ENCODE measurements around the gene OR9Q1.

OR9Q1 gene

DNA sequence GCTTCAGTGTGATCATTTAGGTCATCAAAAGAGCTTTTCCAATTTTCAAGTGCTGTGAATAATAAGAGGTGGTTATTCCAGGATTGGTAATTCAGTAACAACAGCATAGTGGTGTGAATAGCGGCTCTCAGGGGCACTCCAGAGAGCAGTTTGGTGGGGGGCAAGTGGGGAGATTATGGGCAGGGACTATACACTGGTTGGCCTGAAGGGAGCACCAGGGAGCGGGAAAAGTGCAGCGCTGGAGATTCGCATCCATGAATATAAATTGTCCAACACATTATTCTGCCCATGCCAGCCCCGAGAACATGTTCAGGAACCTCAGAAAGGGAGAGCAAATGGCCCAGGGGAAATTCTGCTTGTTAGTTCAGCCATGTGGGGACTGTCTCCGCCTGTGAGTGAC lies 45.0 kb downstream of the OR9Q1 start:
- Histone ChIP-seq H3K9ac (ENCODE audit: low read length) (no peak overlapping the region), H3K27me3 (ENCODE audit: control insufficient read depth in 1 of 2, insufficient read depth in 2 of 2, low read length in 2 of 2) (no peaks in the 10 kb centered on the region), H3K9me3 (ENCODE audit: low read length) (no peaks in the 10 kb centered on the region), H3K36me3 (ENCODE audit: insufficient read depth, low read length) (no peaks in the 10 kb centered on the region), H3K27ac (ENCODE audit: low read depth, low read length) (no peak overlapping the region), H3K4me1 (ENCODE audit: insufficient read depth, low read length) (no peaks in the 10 kb centered on the region), H3K4me3 (ENCODE audit: low read depth in 1 of 2, low read length in 2 of 2) (no peak overlapping the region)

DNA sequence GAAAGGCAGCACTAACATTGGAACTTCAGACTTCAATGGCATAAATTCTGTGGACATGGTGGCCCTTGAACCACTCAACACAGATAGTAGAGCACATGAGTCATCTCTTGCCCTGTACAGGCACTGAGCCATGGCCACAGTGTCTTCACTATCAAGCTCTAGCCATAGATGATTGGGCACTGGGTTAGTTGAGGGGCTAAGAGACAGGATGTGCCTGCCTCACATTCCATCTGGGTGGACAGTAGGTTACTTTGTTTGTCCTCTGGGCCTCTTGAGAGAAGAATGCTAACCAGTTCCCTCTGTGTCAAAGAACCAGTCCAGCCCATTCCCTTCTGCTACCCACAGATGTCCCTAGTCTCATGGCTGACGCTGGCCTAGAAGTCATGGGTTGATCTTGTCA lies 46.9 kb downstream of the OR9Q1 start:
- no peak overlapping the region for H3K4me3 ChIP-seq (ENCODE audit: low read depth in 1 of 2, low read length in 2 of 2)
- no peak overlapping the region for H3K9ac ChIP-seq (ENCODE audit: low read length)
- no peaks in the 10 kb centered on the region for H3K27me3 ChIP-seq (ENCODE audit: control insufficient read depth in 1 of 2, insufficient read depth in 2 of 2, low read length in 2 of 2)
- no peaks in the 10 kb centered on the region for H3K36me3 ChIP-seq (ENCODE audit: insufficient read depth, low read length)
- no peaks in the 10 kb centered on the region for H3K4me1 ChIP-seq (ENCODE audit: insufficient read depth, low read length)
- H3K27ac ChIP-seq (ENCODE audit: low read depth, low read length): no peak overlapping the region
- H3K9me3 ChIP-seq (ENCODE audit: low read length): no peaks in the 10 kb centered on the region

DNA sequence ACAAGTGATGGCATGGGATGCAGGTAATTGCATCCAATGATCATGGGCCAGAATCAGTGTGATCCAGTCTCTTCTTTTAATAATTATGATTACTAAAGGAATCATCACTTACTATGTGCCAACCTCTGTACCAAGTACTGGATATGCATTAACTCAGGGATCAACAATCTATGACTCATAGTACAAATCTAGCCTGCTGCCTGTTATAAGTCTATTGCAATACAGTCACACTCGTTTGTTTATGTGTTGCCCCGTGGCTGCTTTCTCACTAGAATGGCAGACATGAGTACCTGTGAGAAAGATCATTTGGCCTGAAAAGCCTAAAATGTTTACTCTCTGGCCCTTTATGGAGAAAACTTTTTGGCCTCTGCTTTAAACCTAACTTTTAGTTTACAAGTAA lies 52.1 kb downstream of the OR9Q1 start:
- H3K4me1 ChIP-seq (ENCODE audit: insufficient read depth, low read length): no peaks in the 10 kb centered on the region
- no peak overlapping the region for H3K4me3 ChIP-seq (ENCODE audit: low read depth in 1 of 2, low read length in 2 of 2)
- no peaks in the 10 kb centered on the region for H3K27me3 ChIP-seq (ENCODE audit: control insufficient read depth in 1 of 2, insufficient read depth in 2 of 2, low read length in 2 of 2)

DNA sequence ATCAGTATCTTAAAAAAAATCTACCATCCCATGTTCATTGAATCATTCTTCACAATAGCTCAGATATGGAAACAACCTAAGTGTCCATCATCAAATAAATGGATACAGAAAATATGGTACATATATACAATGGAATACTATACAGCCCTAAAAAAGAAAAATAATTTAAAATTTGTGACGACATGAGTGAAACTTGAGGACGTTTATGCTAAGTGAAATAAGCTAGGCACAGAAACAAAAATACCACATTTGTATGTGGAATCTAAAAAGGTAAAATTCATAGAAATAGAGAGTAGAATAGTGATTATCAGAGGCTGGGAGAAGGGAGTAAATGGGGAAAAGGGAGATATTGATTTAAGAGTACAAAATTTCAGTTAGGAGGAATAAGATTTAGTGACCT lies 62.8 kb downstream of the OR9Q1 start:
- no peak overlapping the region for H3K9ac ChIP-seq (ENCODE audit: low read length)
- H3K27me3 ChIP-seq (ENCODE audit: control insufficient read depth in 1 of 2, insufficient read depth in 2 of 2, low read length in 2 of 2): no peaks in the 10 kb centered on the region
- no peaks in the 10 kb centered on the region for H3K4me1 ChIP-seq (ENCODE audit: insufficient read depth, low read length)
- no peak overlapping the region for H3K27ac ChIP-seq (ENCODE audit: low read depth, low read length)
- H3K4me3 ChIP-seq (ENCODE audit: low read depth in 1 of 2, low read length in 2 of 2): no peak overlapping the region
- no peaks in the 10 kb centered on the region for H3K36me3 ChIP-seq (ENCODE audit: insufficient read depth, low read length)
- no peaks in the 10 kb centered on the region for H3K9me3 ChIP-seq (ENCODE audit: low read length)

More for the DNA sequence above, 52.1 kb downstream of the OR9Q1 start:
- Histone ChIP-seq H3K27ac (ENCODE audit: low read depth, low read length) (no peak overlapping the region), H3K36me3 (ENCODE audit: insufficient read depth, low read length) (no peaks in the 10 kb centered on the region), H3K9me3 (ENCODE audit: low read length) (no peaks in the 10 kb centered on the region), H3K9ac (ENCODE audit: low read length) (no peak overlapping the region)

- no peaks in the 10 kb centered on the region for H3K36me3 ChIP-seq (ENCODE audit: insufficient read depth, low read length)
- no peaks in the 10 kb centered on the region for H3K4me1 ChIP-seq (ENCODE audit: insufficient read depth, low read length)
- no peaks in the 10 kb centered on the region for H3K27me3 ChIP-seq (ENCODE audit: control insufficient read depth in 1 of 2, insufficient read depth in 2 of 2, low read length in 2 of 2)
- H3K9ac ChIP-seq (ENCODE audit: low read length): no peak overlapping the region
- H3K4me3 ChIP-seq (ENCODE audit: low read depth in 1 of 2, low read length in 2 of 2): no peak overlapping the region
- no peaks in the 10 kb centered on the region for H3K9me3 ChIP-seq (ENCODE audit: low read length)
- no peak overlapping the region for H3K27ac ChIP-seq (ENCODE audit: low read depth, low read length)
These were observed 73.8 kb downstream of the OR9Q1 start for GRCh38 chr11:58097437-58097836.

DNA sequence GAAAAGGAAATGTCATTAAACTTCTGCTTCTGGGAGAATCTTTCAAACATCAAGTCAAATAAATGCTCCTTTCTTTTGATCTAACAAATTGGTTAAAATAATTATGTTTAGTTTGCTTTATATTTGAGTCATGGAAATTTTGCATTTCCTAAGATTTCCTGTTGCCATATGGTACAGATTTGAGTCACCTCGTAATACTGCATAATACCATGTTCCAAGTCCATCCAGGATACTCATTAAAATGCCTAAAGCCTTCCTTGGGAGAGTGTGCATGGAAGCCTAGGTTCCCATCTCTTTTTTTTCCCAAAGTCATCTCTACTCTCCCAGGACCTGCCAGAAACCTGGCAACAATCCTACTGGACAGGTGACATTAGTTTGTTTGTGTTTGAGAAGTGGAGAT lies 97.4 kb downstream of the OR9Q1 start:
- Histone ChIP-seq H3K36me3 (ENCODE audit: insufficient read depth, low read length) (no peaks in the 10 kb centered on the region), H3K4me3 (ENCODE audit: low read depth in 1 of 2, low read length in 2 of 2) (no peak overlapping the region), H3K27ac (ENCODE audit: low read depth, low read length) (no peak overlapping the region), H3K9me3 (ENCODE audit: low read length) (no peaks in the 10 kb centered on the region), H3K4me1 (ENCODE audit: insufficient read depth, low read length) (no peaks in the 10 kb centered on the region), H3K9ac (ENCODE audit: low read length) (no peak overlapping the region), H3K27me3 (ENCODE audit: control insufficient read depth in 1 of 2, insufficient read depth in 2 of 2, low read length in 2 of 2) (no peaks in the 10 kb centered on the region)

GRCh38 chr11:58125469-58125868 lies 101.8 kb downstream of the OR9Q1 start, which contains the start of gene OR9I1:
OR9I1 (minus strand) TSS chr11:58125530; CDS start chr11:58119444, 6,086 bp downstream.
- Histone ChIP-seq H3K27me3 (ENCODE audit: control insufficient read depth in 1 of 2, insufficient read depth in 2 of 2, low read length in 2 of 2) (no peaks in the 10 kb centered on the region), H3K4me1 (ENCODE audit: insufficient read depth, low read length) (no peaks in the 10 kb centered on the region), H3K27ac (ENCODE audit: low read depth, low read length) (no peak within 1 kb of the TSS), H3K36me3 (ENCODE audit: insufficient read depth, low read length) (no peaks in the 10 kb centered on the region), H3K9me3 (ENCODE audit: low read length) (no peaks in the 10 kb centered on the region), H3K9ac (ENCODE audit: low read length) (no peak within 1 kb of the TSS), H3K4me3 (ENCODE audit: low read depth in 1 of 2, low read length in 2 of 2) (no peak within 1 kb of the TSS)

- Histone ChIP-seq H3K4me1 (ENCODE audit: insufficient read depth, low read length) (no peaks in the 10 kb centered on the region), H3K27ac (ENCODE audit: low read depth, low read length) (no peak overlapping the region), H3K4me3 (ENCODE audit: low read depth in 1 of 2, low read length in 2 of 2) (no peak overlapping the region), H3K36me3 (ENCODE audit: insufficient read depth, low read length) (no peaks in the 10 kb centered on the region), H3K9me3 (ENCODE audit: low read length) (no peaks in the 10 kb centered on the region), H3K27me3 (ENCODE audit: control insufficient read depth in 1 of 2, insufficient read depth in 2 of 2, low read length in 2 of 2) (no peaks in the 10 kb centered on the region), H3K9ac (ENCODE audit: low read length) (no peak overlapping the region)
These were observed 103.7 kb downstream of the OR9Q1 start for GRCh38 chr11:58127350-58127749.

- Histone ChIP-seq H3K36me3 (ENCODE audit: insufficient read depth, low read length) (no peaks in the 10 kb centered on the region), H3K9ac (ENCODE audit: low read length) (no peak overlapping the region), H3K4me3 (ENCODE audit: low read depth in 1 of 2, low read length in 2 of 2) (no peak overlapping the region), H3K27ac (ENCODE audit: low read depth, low read length) (no peak overlapping the region), H3K4me1 (ENCODE audit: insufficient read depth, low read length) (no peaks in the 10 kb centered on the region), H3K9me3 (ENCODE audit: low read length) (no peaks in the 10 kb centered on the region), H3K27me3 (ENCODE audit: control insufficient read depth in 1 of 2, insufficient read depth in 2 of 2, low read length in 2 of 2) (no peaks in the 10 kb centered on the region)
These were observed 109.8 kb downstream of the OR9Q1 start for GRCh38 chr11:58133309-58134076.

GRCh38 chr11:58134151-58134550 lies 110.5 kb downstream of the OR9Q1 start:
- Histone ChIP-seq H3K4me1 (ENCODE audit: insufficient read depth, low read length) (no peaks in the 10 kb centered on the region), H3K9ac (ENCODE audit: low read length) (no peak overlapping the region), H3K36me3 (ENCODE audit: insufficient read depth, low read length) (no peaks in the 10 kb centered on the region), H3K9me3 (ENCODE audit: low read length) (no peaks in the 10 kb centered on the region), H3K4me3 (ENCODE audit: low read depth in 1 of 2, low read length in 2 of 2) (no peak overlapping the region), H3K27me3 (ENCODE audit: control insufficient read depth in 1 of 2, insufficient read depth in 2 of 2, low read length in 2 of 2) (no peaks in the 10 kb centered on the region), H3K27ac (ENCODE audit: low read depth, low read length) (no peak overlapping the region)

DNA sequence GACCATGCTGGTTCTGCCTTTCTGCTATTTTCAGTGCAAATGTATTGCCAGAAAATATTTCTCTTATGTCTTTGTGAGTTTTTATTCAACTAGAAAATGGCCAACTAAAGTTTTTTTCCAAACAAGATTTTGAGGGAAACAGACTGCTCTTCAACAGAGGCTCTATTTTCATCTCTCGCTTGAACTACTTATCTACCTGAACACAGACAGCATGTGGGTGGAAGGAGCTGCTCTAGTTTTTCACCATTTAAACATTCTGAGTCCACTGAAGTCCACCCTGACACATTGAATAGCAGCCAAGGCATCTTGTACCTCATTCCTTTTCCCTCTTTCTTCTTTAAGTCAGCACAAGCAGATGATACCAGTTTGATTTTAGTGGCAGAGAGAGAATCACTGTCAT lies 111.5 kb downstream of the OR9Q1 start:
- Histone ChIP-seq H3K36me3 (ENCODE audit: insufficient read depth, low read length) (no peaks in the 10 kb centered on the region), H3K9ac (ENCODE audit: low read length) (no peak overlapping the region), H3K4me3 (ENCODE audit: low read depth in 1 of 2, low read length in 2 of 2) (no peak overlapping the region), H3K4me1 (ENCODE audit: insufficient read depth, low read length) (no peaks in the 10 kb centered on the region), H3K27me3 (ENCODE audit: control insufficient read depth in 1 of 2, insufficient read depth in 2 of 2, low read length in 2 of 2) (no peaks in the 10 kb centered on the region), H3K9me3 (ENCODE audit: low read length) (no peaks in the 10 kb centered on the region), H3K27ac (ENCODE audit: low read depth, low read length) (no peak overlapping the region)

- Histone ChIP-seq H3K9me3 (ENCODE audit: low read length) (no peaks in the 10 kb centered on the region), H3K36me3 (ENCODE audit: insufficient read depth, low read length) (no peaks in the 10 kb centered on the region), H3K27ac (ENCODE audit: low read depth, low read length) (no peak overlapping the region), H3K9ac (ENCODE audit: low read length) (no peak overlapping the region), H3K4me1 (ENCODE audit: insufficient read depth, low read length) (no peaks in the 10 kb centered on the region), H3K4me3 (ENCODE audit: low read depth in 1 of 2, low read length in 2 of 2) (no peak overlapping the region), H3K27me3 (ENCODE audit: control insufficient read depth in 1 of 2, insufficient read depth in 2 of 2, low read length in 2 of 2) (no peaks in the 10 kb centered on the region)
These were observed 119.1 kb downstream of the OR9Q1 start for GRCh38 chr11:58142761-58143160.
